ENCODE results near the gene PAQR6.

Gene PAQR6

GRCh38 chr1:156196445-156196844, 51.4 kb downstream of the PAQR6 start:
- DNase-seq (ENCODE audit: low read depth in 4 of 4, low spot score in 1 of 4): no peak

GRCh38 chr1:156195853-156196252, 52.0 kb downstream of the PAQR6 start:
- DNase-seq (ENCODE audit: low read depth in 4 of 4, low spot score in 1 of 4): no peak

- no peak for DNase-seq (ENCODE audit: low read depth in 4 of 4, low spot score in 1 of 4)
These were observed 53.6 kb downstream of the PAQR6 start for GRCh38 chr1:156194300-156194652.

GRCh38 chr1:156193488-156194299, 54.2 kb downstream of the PAQR6 start, which contains the start of gene SLC25A44:
Gene SLC25A44 (plus strand): TSS chr1:156194104. CDS start chr1:156199848, 5,744 bp downstream.
- peak; percentile 77 to 96 (median 90) for DNase-seq (ENCODE audit: low read depth in 4 of 4, low spot score in 1 of 4)
